Measurements from ENCODE around the gene GBE1.

The GBE1 gene

GRCh38 chr3:81760924-81761903 is at the start of gene GBE1:
GBE1 (minus strand) TSS chr3:81761645; CDS start chr3:81761517, 128 bp downstream.
- no peak for TF ChIP-seq CTCF (IDR thresholded peaks at IDR 0.05)
- H3K27ac ChIP-seq: peak within 1 kb of the TSS; percentile 95 to 97
- peak within 1 kb of the TSS; percentile 82 for H3K4me3 ChIP-seq
- DNase-seq (ENCODE audit: low spot score): peak; percentile 98

- no peak for TF ChIP-seq CTCF (IDR thresholded peaks at IDR 0.05)
- no peak overlapping the region for H3K4me3 ChIP-seq
- H3K27ac ChIP-seq: no peak overlapping the region
- no peak for DNase-seq (ENCODE audit: low spot score)
Measured at GRCh38 chr3:81808900-81809299, 47.5 kb upstream of the GBE1 start.

- Histone ChIP-seq H3K4me3 (no peak overlapping the region), H3K27ac (no peak overlapping the region)
- DNase-seq (ENCODE audit: low spot score): no peak
- TF ChIP-seq CTCF (IDR thresholded peaks at IDR 0.05): no peak
Measured at GRCh38 chr3:81799403-81799802, 38.0 kb upstream of the GBE1 start.

GRCh38 chr3:81793410-81793809 is 32.0 kb upstream of the GBE1 start:
- TF ChIP-seq CTCF (IDR thresholded peaks at IDR 0.05): no peak
- H3K27ac ChIP-seq: no peak overlapping the region
- no peak for DNase-seq (ENCODE audit: low spot score)
- H3K4me3 ChIP-seq: no peak overlapping the region

- DNase-seq (ENCODE audit: low spot score): no peak
- no peak for TF ChIP-seq CTCF (IDR thresholded peaks at IDR 0.05)
- no peak overlapping the region for H3K4me3 ChIP-seq
- no peak overlapping the region for H3K27ac ChIP-seq
Measured at GRCh38 chr3:81790117-81790516, 28.7 kb upstream of the GBE1 start.

GRCh38 chr3:81789691-81790090 is 28.2 kb upstream of the GBE1 start:
- no peak for TF ChIP-seq CTCF (IDR thresholded peaks at IDR 0.05)
- no peak for DNase-seq (ENCODE audit: low spot score)
- Histone ChIP-seq H3K27ac (no peak overlapping the region), H3K4me3 (no peak overlapping the region)

GRCh38 chr3:81788610-81789009 is 27.2 kb upstream of the GBE1 start:
- DNase-seq (ENCODE audit: low spot score): no peak
- Histone ChIP-seq H3K4me3 (no peak overlapping the region), H3K27ac (no peak overlapping the region)
- no peak for TF ChIP-seq CTCF (IDR thresholded peaks at IDR 0.05)
